ENCODE data around the gene PRKN. TPM values are rescaled to one million over a fixed set of nuclear protein-coding genes. Genes with fewer than 3 reads are reported as not detected.

The PRKN gene
- total and polyA plus RNA-seq, 2 donors (not counting 1 experiment from before 2014, with no cell fraction given) = 0.43 to 4.6 TPM

- Histone ChIP-seq H3K79me2 (ENCODE audit: control insufficient read depth, insufficient read depth, low read length) (no peaks in the 10 kb centered on the region), H3K4me1 (ENCODE audit: control insufficient read depth, extremely low read depth, insufficient read depth, low read length) (no peaks in the 10 kb centered on the region), H3K9me3 (ENCODE audit: control insufficient read depth, insufficient read depth, low read depth, low read length) (no peaks in the 10 kb centered on the region), H3K27ac (ENCODE audit: insufficient read depth, low read length) (no peak overlapping the region), H3K4me3 (replicated peaks in 1 of 4; ENCODE audit: control extremely low read depth in 1 of 4, insufficient read depth in 1 of 4, low read depth in 3 of 4, low read length in 4 of 4) (no peak overlapping the region), H3K36me3 (ENCODE audit: control insufficient read depth, insufficient read depth, low read length) (no peaks in the 10 kb centered on the region), H3K9ac (ENCODE audit: insufficient read depth, low read length) (no peak overlapping the region), H2AFZ (ENCODE audit: low read length) (no peak overlapping the region), H3K27me3 (ENCODE audit: control insufficient read depth, insufficient read depth, low read length) (no peaks in the 10 kb centered on the region), H4K20me1 (ENCODE audit: control insufficient read depth, extremely low read depth, insufficient read depth, low read length) (no peaks in the 10 kb centered on the region), H3K4me2 (ENCODE audit: extremely low read depth, insufficient read depth, low read length) (no peak overlapping the region)
- TF ChIP-seq EZH2 (IDR thresholded peaks at IDR 0.05; ENCODE audit: low read length, missing control alignments) = no peak
- TF ChIP-seq CTCF (conservative IDR thresholded peaks at IDR 0.05 in 1 of 2, IDR thresholded peaks at IDR 0.05 in 1 of 2; ENCODE audit: low read depth in 1 of 2, low read length in 2 of 2) = no peak
- no peak for DNase-seq (ENCODE audit: low read depth in 2 of 2)
Measured at GRCh38 chr6:162605881-162606280, 121.7 kb downstream of the PRKN start.

GRCh38 chr6:162603231-162604015 lies 124.1 kb downstream of the PRKN start:
- TF ChIP-seq EZH2 (IDR thresholded peaks at IDR 0.05; ENCODE audit: low read length, missing control alignments) = no peak
- no peak for TF ChIP-seq CTCF (conservative IDR thresholded peaks at IDR 0.05 in 1 of 2, IDR thresholded peaks at IDR 0.05 in 1 of 2; ENCODE audit: low read depth in 1 of 2, low read length in 2 of 2)
- H3K27ac ChIP-seq (ENCODE audit: insufficient read depth, low read length) = no peak overlapping the region
- H4K20me1 ChIP-seq (ENCODE audit: control insufficient read depth, extremely low read depth, insufficient read depth, low read length) = no peaks in the 10 kb centered on the region

DNA sequence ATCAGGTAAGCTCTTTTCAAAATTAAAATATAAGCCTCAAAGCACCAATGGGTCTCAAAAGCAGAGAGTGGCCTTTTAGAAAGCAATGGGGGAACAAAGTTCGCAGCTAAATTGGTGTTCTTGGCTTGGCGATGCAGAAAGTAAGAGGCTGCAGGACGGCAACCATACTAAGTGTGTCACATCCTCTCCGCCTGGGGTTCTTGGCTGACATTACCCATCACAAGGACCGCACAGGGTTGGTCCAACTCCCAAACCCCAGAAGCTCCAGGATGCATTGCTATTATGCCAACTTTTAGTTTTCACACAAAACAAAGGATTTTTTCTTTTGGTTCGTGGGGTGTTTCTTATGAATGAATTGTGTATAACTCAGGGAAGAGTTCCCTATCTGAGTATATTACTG lies 124.8 kb downstream of the PRKN start:
- H3K27ac ChIP-seq (ENCODE audit: insufficient read depth, low read length) = no peak overlapping the region
- H3K36me3 ChIP-seq (ENCODE audit: control insufficient read depth, insufficient read depth, low read length) = no peaks in the 10 kb centered on the region
- no peak for TF ChIP-seq CTCF (conservative IDR thresholded peaks at IDR 0.05 in 1 of 2, IDR thresholded peaks at IDR 0.05 in 1 of 2; ENCODE audit: low read depth in 1 of 2, low read length in 2 of 2)
- TF ChIP-seq EZH2 (IDR thresholded peaks at IDR 0.05; ENCODE audit: low read length, missing control alignments) = no peak
- no peaks in the 10 kb centered on the region for H3K9me3 ChIP-seq (ENCODE audit: control insufficient read depth, insufficient read depth, low read depth, low read length)
- no peak overlapping the region for H3K4me3 ChIP-seq (replicated peaks in 1 of 4; ENCODE audit: control extremely low read depth in 1 of 4, insufficient read depth in 1 of 4, low read depth in 3 of 4, low read length in 4 of 4)
- no peak for DNase-seq (ENCODE audit: low read depth in 2 of 2)
- no peaks in the 10 kb centered on the region for H3K27me3 ChIP-seq (ENCODE audit: control insufficient read depth, insufficient read depth, low read length)
- H3K4me2 ChIP-seq (ENCODE audit: extremely low read depth, insufficient read depth, low read length) = no peak overlapping the region
- H3K79me2 ChIP-seq (ENCODE audit: control insufficient read depth, insufficient read depth, low read length) = no peaks in the 10 kb centered on the region
- H4K20me1 ChIP-seq (ENCODE audit: control insufficient read depth, extremely low read depth, insufficient read depth, low read length) = no peaks in the 10 kb centered on the region
- H3K4me1 ChIP-seq (ENCODE audit: control insufficient read depth, extremely low read depth, insufficient read depth, low read length) = no peaks in the 10 kb centered on the region
- H2AFZ ChIP-seq (ENCODE audit: low read length) = no peak overlapping the region
- H3K9ac ChIP-seq (ENCODE audit: insufficient read depth, low read length) = no peak overlapping the region

More at GRCh38 chr6:162603231-162604015, 124.1 kb downstream of the PRKN start:
- Histone ChIP-seq H3K9ac (ENCODE audit: insufficient read depth, low read length) (no peak overlapping the region), H3K27me3 (ENCODE audit: control insufficient read depth, insufficient read depth, low read length) (no peaks in the 10 kb centered on the region), H2AFZ (ENCODE audit: low read length) (no peak overlapping the region), H3K79me2 (ENCODE audit: control insufficient read depth, insufficient read depth, low read length) (no peaks in the 10 kb centered on the region), H3K4me2 (ENCODE audit: extremely low read depth, insufficient read depth, low read length) (no peak overlapping the region), H3K9me3 (ENCODE audit: control insufficient read depth, insufficient read depth, low read depth, low read length) (no peaks in the 10 kb centered on the region), H3K4me1 (ENCODE audit: control insufficient read depth, extremely low read depth, insufficient read depth, low read length) (no peaks in the 10 kb centered on the region), H3K4me3 (replicated peaks in 1 of 4; ENCODE audit: control extremely low read depth in 1 of 4, insufficient read depth in 1 of 4, low read depth in 3 of 4, low read length in 4 of 4) (no peak overlapping the region), H3K36me3 (ENCODE audit: control insufficient read depth, insufficient read depth, low read length) (no peaks in the 10 kb centered on the region)
- no peak for DNase-seq (ENCODE audit: low read depth in 2 of 2)

Data from fibroblast of lung (primary cell).